Measurements from ENCODE around the gene S100A16. TPM values are rescaled to one million over a fixed set of nuclear protein-coding genes. Genes with fewer than 3 reads are reported as not detected.

S100A16 gene
- polyA plus RNA-seq, 2 of the 4 experiments (the other 2 are of a cell fraction): 270 to 298 TPM

- TF ChIP-seq EHMT2 (IDR thresholded peaks at IDR 0.05; ENCODE audit: low read depth): no peak
- no peak for TF ChIP-seq ZSCAN20 (CRISPR knock-in tag; IDR thresholded peaks at IDR 0.05)
- no peak for TF ChIP-seq POLR2AphosphoS2 (conservative IDR thresholded peaks at IDR 0.05; ENCODE audit: low read length)
These were observed 3.4 kb downstream of the S100A16 start (continued) for GRCh38 chr1:153609585-153609907.

DNA sequence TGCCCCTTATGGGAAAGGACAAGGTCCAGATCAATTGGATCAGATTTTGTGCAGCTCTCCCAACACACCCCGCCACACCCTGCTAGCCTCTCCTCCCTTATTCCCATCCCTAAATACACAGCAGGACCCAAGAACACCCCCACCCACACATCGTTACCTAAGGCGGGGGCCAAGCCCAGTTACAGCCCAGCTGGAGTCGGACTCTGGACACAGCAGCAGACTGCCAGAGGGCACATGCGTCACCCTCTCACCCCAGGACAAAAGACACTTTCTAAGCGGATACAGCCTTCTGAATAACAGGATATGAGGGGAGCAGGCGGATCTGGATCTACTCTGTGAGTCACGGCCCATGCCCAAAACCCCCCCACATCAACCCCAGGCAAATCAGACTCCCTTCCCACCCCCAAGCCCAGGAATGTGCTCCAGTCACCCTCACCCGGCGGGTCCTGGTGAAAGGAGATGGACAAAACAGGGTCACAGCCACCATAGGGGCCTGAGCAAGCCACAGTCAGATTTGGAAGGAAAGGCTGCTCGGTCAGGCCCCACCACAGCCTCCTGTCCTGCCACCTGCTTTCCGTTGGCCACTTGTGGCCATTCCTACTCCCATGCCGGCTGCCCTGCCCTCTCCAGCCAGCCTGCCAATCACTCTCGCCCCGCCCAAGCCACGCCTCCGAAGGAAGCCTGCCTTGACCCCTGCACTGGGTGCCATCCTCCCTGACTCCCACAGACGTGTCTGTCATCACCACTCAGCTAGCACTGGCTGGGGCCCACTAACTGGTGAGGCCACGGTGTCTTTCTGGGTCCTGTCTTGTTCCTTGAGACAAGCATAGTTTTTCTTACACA is 4.0 kb downstream of the S100A16 start:
- peak; percentile 88 to 98 for DNase-seq (ENCODE audit: low read depth in 1 of 2, low spot score in 1 of 2)
- no peak for FAIRE-seq
- Histone ChIP-seq H3K9me3 (no peaks in the 10 kb centered on the region), H3K27ac (peak overlapping the region; percentile 91 to 96), H3K4me1 (peaks cover 44% of the 10 kb centered on the region), H3K4me2 (peak overlapping the region; percentile 96), H3K4me3 (peak overlapping the region; percentile 45)
- CTCF ChIA-PET: interaction anchor here (1.3 to 7.9 kb wide), 5 partner anchors 18 to 98 kb away, joined by 3 to 57 read pairs (median 7); partner anchors contain the start of genes S100A1 and S100A13
- TF ChIP-seq MYC (IDR thresholded peaks at IDR 0.05; ENCODE audit: borderline replicate concordance, low read length) (peak; percentile 56; the same call in 1 of the 2 replicates), POLR2A (IDR thresholded peaks at IDR 0.05; ENCODE audit: low read length) (peak; percentile 46; the same call in 1 of the 2 replicates), MAX (IDR thresholded peaks at IDR 0.05) (peak; percentile 21), JUNB (IDR thresholded peaks at IDR 0.05) (0 out of 2 replicates have a peak, but pooled peaks have one; percentile 34), ATOH8 (CRISPR knock-in tag; IDR thresholded peaks at IDR 0.05; ENCODE audit: low read depth) (no peak), SMC3 (IDR thresholded peaks at IDR 0.05) (peak; percentile 2; the same call in 1 of the 3 replicates), HOXB5 (CRISPR knock-in tag; IDR thresholded peaks at IDR 0.05) (no peak), EP300 (IDR thresholded peaks at IDR 0.05) (no peak; a peak in 1 of 5 replicates), PBX3 (IDR thresholded peaks at IDR 0.05) (peak; percentile 94), CBX8 (IDR thresholded peaks at IDR 0.05) (no peak), JUN (IDR thresholded peaks at IDR 0.05) (peak; percentile 57 to 69), FOSL2 (IDR thresholded peaks at IDR 0.05) (peak; percentile 59), FOSL2 (CRISPR knock-in tag; IDR thresholded peaks at IDR 0.05) (peak; percentile 78), FOSB (CRISPR knock-in tag; IDR thresholded peaks at IDR 0.05) (no peak), BCL3 (IDR thresholded peaks at IDR 0.05) (peak; percentile 33; the same call in 2 of the 3 replicates), GATA3 (IDR thresholded peaks at IDR 0.05; ENCODE audit: borderline replicate concordance) (0 out of 2 replicates have a peak, but pooled peaks have one; percentile 13), ZC3H11A (IDR thresholded peaks at IDR 0.05) (no peak)
- TF ChIP-seq, protein P1, sequence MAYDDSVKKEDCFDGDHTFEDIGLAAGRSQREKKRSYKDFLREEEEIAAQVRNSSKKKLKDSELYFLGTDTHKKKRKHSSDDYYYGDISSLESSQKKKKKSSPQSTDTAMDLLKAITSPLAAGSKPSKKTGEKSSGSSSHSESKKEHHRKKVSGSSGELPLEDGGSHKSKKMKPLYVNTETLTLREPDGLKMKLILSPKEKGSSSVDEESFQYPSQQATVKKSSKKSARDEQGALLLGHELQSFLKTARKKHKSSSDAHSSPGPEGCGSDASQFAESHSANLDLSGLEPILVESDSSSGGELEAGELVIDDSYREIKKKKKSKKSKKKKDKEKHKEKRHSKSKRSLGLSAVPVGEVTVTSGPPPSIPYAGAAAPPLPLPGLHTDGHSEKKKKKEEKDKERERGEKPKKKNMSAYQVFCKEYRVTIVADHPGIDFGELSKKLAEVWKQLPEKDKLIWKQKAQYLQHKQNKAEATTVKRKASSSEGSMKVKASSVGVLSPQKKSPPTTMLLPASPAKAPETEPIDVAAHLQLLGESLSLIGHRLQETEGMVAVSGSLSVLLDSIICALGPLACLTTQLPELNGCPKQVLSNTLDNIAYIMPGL (CRISPR knock-in tag; IDR thresholded peaks at IDR 0.05; ENCODE audit: borderline replicate concordance): no peak
- 5% methylated on average over 16 of the region's 19 CpGs for WGBS (ENCODE audit: missing lambda C conversion rate)
- POLR2A ChIA-PET: interaction anchor here (0.6 to 4.7 kb wide), 5 partner anchors 18 to 67 kb away, joined by 3 to 39 read pairs (median 6); partner anchors contain the start of genes CHTOP and S100A13
- peak; percentile 73 to 82 for ATAC-seq

Data from A549 (cell line).